ENCODE data around the gene PRLR. TPM values are rescaled to one million over a fixed set of nuclear protein-coding genes. Genes with fewer than 3 reads are reported as not detected.

Gene PRLR
- total RNA-seq, 1 donor from 2014 or later = not detected

DNA sequence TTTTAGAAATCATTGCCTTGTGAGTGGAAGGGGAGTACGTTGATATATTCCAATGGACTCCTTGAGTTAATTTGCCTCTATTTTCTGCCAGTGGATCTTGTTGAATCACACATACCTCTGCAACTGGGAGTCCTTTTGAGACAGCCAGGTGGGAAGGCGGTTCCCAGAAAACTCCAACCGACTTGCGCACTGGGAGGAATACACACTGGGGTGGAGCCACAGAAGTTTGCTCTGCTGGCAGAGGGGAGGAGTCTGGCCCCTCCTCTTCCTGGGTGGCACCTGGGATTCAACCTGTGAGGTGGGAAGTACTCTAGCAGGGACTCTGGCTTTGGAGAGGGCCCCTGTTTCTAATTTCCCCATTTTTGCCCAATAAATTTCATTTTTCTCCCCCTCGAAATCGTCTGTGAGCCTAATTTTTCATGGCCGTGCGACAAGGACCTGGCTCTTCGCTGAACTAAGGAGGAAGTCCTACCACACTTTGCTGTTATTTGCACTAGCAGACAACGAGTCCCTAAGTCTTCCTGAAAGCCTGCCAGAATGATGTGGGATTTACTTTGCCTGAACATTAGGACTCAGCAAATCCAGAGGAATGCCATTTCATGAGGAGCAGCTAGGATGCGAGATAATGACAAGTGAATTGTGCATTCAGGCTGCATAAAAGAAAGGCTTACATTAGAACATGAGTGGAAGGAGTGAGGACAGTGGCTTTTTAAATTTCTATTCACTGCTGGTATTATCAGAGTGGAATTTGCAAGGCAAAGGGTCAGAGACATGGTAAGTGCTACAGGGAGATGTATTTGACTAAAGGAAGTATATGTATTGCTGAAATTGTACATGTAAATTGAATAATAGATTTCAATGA is 67.2 kb downstream of the PRLR start:
- TF ChIP-seq CTCF (IDR thresholded peaks at IDR 0.05; ENCODE audit: insufficient read depth, low read length, severe bottlenecking) = no peak
- no peaks in the 10 kb centered on the region for H3K27me3 ChIP-seq (ENCODE audit: control insufficient read depth, insufficient read depth, low read length)
- FAIRE-seq (no peak), DNase-seq (ENCODE audit: low read depth) (no peak)
- H3K4me3 ChIP-seq (ENCODE audit: low read depth, low read length) = no peak overlapping the region
- H3K36me3 ChIP-seq (ENCODE audit: control insufficient read depth, insufficient read depth, low read length) = no peaks in the 10 kb centered on the region

DNA sequence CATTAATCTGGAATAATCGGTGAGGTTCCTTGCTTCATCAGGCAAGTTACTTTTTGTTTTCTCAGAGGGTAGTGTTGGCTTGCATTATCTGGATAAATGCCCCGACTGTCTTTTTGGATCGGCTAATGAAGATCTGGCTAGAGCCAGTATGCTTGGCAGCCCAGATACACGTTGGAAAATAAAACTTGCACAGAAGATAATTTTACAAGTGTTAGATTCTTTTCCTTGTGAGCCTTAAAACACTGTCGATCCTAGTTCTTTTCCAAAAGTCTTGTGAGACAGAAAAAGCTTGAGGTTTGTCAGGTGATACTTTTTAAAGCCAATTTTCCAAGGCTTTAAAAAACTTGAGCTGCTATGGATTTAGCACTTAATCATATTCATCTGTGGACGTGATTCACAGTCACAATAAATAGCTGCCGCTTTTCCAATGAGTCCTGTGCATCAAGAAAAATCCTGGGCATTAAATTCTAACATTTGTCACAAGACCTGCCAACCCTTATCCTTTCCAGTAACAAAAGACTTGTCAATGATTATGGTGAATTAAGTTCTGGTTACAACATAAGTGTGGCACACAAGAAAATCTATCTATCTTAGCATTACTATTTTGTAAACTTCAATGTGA is 68.5 kb downstream of the PRLR start:
- no peak for FAIRE-seq
- H3K27me3 ChIP-seq (ENCODE audit: control insufficient read depth, insufficient read depth, low read length) = no peaks in the 10 kb centered on the region
- no peak for TF ChIP-seq CTCF (IDR thresholded peaks at IDR 0.05; ENCODE audit: insufficient read depth, low read length, severe bottlenecking)
- no peak for DNase-seq (ENCODE audit: low read depth)
- no peaks in the 10 kb centered on the region for H3K36me3 ChIP-seq (ENCODE audit: control insufficient read depth, insufficient read depth, low read length)
- H3K4me3 ChIP-seq (ENCODE audit: low read depth, low read length) = no peak overlapping the region

DNA sequence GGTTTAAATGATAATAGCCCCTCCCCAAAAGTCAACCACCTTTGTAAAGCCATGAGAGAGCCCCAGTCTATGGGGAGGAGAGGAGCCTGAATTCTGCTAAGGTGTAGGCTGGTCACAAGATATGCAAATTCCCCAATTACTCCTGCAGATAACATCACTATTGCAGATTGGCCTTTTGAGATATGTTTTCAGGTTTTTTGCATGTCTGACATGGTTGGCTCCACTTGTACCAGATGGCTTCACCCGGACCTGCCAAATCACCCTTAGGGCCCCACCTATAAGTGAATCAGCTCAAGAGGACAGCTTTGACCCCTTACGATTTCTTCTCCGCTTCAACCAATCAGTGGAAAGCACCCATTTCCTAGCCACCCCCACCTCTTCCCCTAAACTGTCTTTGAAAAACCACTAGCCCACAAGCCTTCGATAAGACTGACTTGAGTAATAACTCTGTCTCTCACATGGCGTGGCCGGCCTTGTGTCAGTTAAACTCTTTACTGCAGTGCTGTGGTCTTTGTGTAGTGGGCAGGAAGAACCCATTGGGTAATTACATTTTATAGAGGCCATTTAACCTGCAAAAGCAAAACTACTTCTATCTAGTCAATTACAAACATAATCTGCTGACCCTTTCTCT is 69.7 kb downstream of the PRLR start:
- Histone ChIP-seq H3K4me3 (ENCODE audit: low read depth, low read length) (no peak overlapping the region), H3K27me3 (ENCODE audit: control insufficient read depth, insufficient read depth, low read length) (no peaks in the 10 kb centered on the region), H3K36me3 (ENCODE audit: control insufficient read depth, insufficient read depth, low read length) (no peaks in the 10 kb centered on the region)
- FAIRE-seq = no peak
- TF ChIP-seq CTCF (IDR thresholded peaks at IDR 0.05; ENCODE audit: insufficient read depth, low read length, severe bottlenecking) = no peak
- DNase-seq (ENCODE audit: low read depth) = no peak

- FAIRE-seq = no peak
- no peak for TF ChIP-seq CTCF (IDR thresholded peaks at IDR 0.05; ENCODE audit: insufficient read depth, low read length, severe bottlenecking)
- no peaks in the 10 kb centered on the region for H3K27me3 ChIP-seq (ENCODE audit: control insufficient read depth, insufficient read depth, low read length)
Observed at GRCh38 chr5:35159370-35159742, 70.9 kb downstream of the PRLR start.

GRCh38 chr5:35158622-35159369 is 71.5 kb downstream of the PRLR start:
- TF ChIP-seq CTCF (IDR thresholded peaks at IDR 0.05; ENCODE audit: insufficient read depth, low read length, severe bottlenecking) = no peak
- no peak for FAIRE-seq
- no peak for DNase-seq (ENCODE audit: low read depth)
- Histone ChIP-seq H3K4me3 (ENCODE audit: low read depth, low read length) (no peak overlapping the region), H3K36me3 (ENCODE audit: control insufficient read depth, insufficient read depth, low read length) (no peaks in the 10 kb centered on the region), H3K27me3 (ENCODE audit: control insufficient read depth, insufficient read depth, low read length) (no peaks in the 10 kb centered on the region)

More at GRCh38 chr5:35159370-35159742, 70.9 kb downstream of the PRLR start:
- no peak for DNase-seq (ENCODE audit: low read depth)
- H3K36me3 ChIP-seq (ENCODE audit: control insufficient read depth, insufficient read depth, low read length) = no peaks in the 10 kb centered on the region
- no peak overlapping the region for H3K4me3 ChIP-seq (ENCODE audit: low read depth, low read length)
